Measurements from ENCODE around the gene BNIP5. TPM values are rescaled to one million over a fixed set of nuclear protein-coding genes. Genes with fewer than 3 reads are reported as not detected.

The BNIP5 gene
- total and polyA plus RNA-seq, 2 of the 13 experiments (the other 11 are each of a cell fraction or from before 2014, with no cell fraction given) = not detected

- Histone ChIP-seq H3K9ac (ENCODE audit: insufficient read depth, low read depth, low read length) (no peak overlapping the region), H3K36me3 (replicated peaks in 1 of 2; ENCODE audit: control insufficient read depth in 1 of 2, insufficient read depth in 2 of 2, low read length in 2 of 2) (no peaks in the 10 kb centered on the region), H3K4me3 (replicated peaks in 1 of 3; ENCODE audit: insufficient read depth in 1 of 3, low read depth in 2 of 3, low read length in 3 of 3) (peak overlapping the region in 1 of 3 experiments; percentile 9; a peak in 1 of 6 replicates), H4K20me1 (ENCODE audit: insufficient read depth, low read length) (no peaks in the 10 kb centered on the region), H3K4me2 (ENCODE audit: low read depth, low read length) (peak overlapping the region; percentile 44), H3K27me3 (ENCODE audit: control insufficient read depth in 1 of 2, insufficient read depth in 2 of 2, low read length in 2 of 2) (peaks cover 4 to 15% of the 10 kb centered on the region in 2 experiments; a peak in 4 of 5 replicates), H3K9me3 (ENCODE audit: low read length) (no peaks in the 10 kb centered on the region), H3K27ac (ENCODE audit: extremely low read length, insufficient read depth, low read length) (no peak overlapping the region), H2AFZ (ENCODE audit: low read length) (no peak overlapping the region), H3K79me2 (ENCODE audit: insufficient read depth, low read length) (no peaks in the 10 kb centered on the region), H3K4me1 (ENCODE audit: insufficient read depth, low read length) (peaks cover 9% of the 10 kb centered on the region)
- BruUV-seq (replicated peaks) = no TSS peak
- DNase-seq (ENCODE audit: low spot score) (no peak), FAIRE-seq (no peak), ATAC-seq (no peak)
- 35% methylated on average over 18 of the region's 19 CpGs for WGBS (ENCODE audit: low lambda C conversion rate)
- POLR2A ChIA-PET = no interaction called here
- intact Hi-C loops (cut with micrococcal nuclease; ENCODE audit: unreplicated experiment) = no loop called here
- CTCF ChIA-PET (ENCODE audit: low intra/inter-chr PET ratio, low total read pairs) = interaction anchor here (0.7 kb wide), 1 partner anchor 62 kb away, joined by 3 read pairs; no protein-coding TSS in a partner anchor
- TF ChIP-seq ELF3 (CRISPR knock-in tag; IDR thresholded peaks at IDR 0.05) (no peak), ZNF841 (CRISPR knock-in tag; IDR thresholded peaks at IDR 0.05; ENCODE audit: borderline replicate concordance) (no peak), POLR2G (IDR thresholded peaks at IDR 0.05; ENCODE audit: low read depth, low read length) (no peak), ZNF124 (CRISPR knock-in tag; IDR thresholded peaks at IDR 0.05) (no peak), ZBTB39 (CRISPR knock-in tag; IDR thresholded peaks at IDR 0.05) (no peak), HMG20B (CRISPR knock-in tag; conservative IDR thresholded peaks at IDR 0.05) (no peak), ZFAT (CRISPR knock-in tag; conservative IDR thresholded peaks at IDR 0.05) (no peak), BHLHE40 (IDR thresholded peaks at IDR 0.05; ENCODE audit: low read length) (no peak), SRSF4 (IDR thresholded peaks at IDR 0.05; ENCODE audit: low read depth, low read length, poor library complexity, severe bottlenecking) (no peak)
- TF ChIP-seq, protein P1, sequence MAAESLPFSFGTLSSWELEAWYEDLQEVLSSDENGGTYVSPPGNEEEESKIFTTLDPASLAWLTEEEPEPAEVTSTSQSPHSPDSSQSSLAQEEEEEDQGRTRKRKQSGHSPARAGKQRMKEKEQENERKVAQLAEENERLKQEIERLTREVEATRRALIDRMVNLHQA (CRISPR knock-in tag; IDR thresholded peaks at IDR 0.05) = no peak
- TF ChIP-seq, protein P2, sequence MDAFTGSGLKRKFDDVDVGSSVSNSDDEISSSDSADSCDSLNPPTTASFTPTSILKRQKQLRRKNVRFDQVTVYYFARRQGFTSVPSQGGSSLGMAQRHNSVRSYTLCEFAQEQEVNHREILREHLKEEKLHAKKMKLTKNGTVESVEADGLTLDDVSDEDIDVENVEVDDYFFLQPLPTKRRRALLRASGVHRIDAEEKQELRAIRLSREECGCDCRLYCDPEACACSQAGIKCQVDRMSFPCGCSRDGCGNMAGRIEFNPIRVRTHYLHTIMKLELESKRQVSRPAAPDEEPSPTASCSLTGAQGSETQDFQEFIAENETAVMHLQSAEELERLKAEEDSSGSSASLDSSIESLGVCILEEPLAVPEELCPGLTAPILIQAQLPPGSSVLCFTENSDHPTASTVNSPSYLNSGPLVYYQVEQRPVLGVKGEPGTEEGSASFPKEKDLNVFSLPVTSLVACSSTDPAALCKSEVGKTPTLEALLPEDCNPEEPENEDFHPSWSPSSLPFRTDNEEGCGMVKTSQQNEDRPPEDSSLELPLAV (CRISPR knock-in tag; conservative IDR thresholded peaks at IDR 0.05; ENCODE audit: low read depth) = no peak
- TF ChIP-seq, protein P3, sequence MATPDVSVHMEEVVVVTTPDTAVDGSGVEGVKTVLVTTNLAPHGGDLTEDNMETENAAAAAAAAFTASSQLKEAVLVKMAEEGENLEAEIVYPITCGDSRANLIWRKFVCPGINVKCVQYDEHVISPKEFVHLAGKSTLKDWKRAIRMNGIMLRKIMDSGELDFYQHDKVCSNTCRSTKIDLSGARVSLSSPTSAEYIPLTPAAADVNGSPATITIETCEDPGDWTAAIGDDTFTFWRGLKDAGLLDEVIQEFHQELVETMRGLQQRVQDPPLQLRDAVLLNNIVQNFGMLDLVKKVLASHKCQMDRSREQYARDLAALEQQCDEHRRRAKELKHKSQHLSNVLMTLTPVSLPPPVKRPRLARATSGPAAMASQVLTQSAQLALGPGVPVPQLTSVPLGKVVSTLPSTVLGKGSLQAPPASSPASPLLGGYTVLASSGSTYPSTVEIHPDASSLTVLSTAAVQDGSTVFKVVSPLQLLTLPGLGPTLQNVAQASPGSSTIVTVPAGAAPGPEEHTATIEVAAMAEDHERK (CRISPR knock-in tag; IDR thresholded peaks at IDR 0.05; ENCODE audit: low read depth) = no peak
- in situ Hi-C loops (cut with HindIII; ENCODE audit: extremely low pct_ligation_motif_present, low pct_unique_long_range_greater_than_20kb) = loop anchor here (5.0 kb wide), 2 partner anchors 63 to 238 kb away; no protein-coding TSS in a partner anchor
Observed at GRCh38 chr6:36364669-36365479, 28.2 kb upstream of the BNIP5 start.

All from HepG2 (cell line).